HepG2 (cell line): ENCODE results near the gene GAREM2.

Experiments
- ADNP ChIP-seq: sonication (generic); formaldehyde crosslinking; IDR thresholded peaks from 2 replicates; pipeline ENCODE4 v1.4.0; 2020; ENCODE audit warnings: missing genetic modification reagents
- CREB3 ChIP-seq: sonication (generic); formaldehyde crosslinking; IDR thresholded peaks from 2 replicates; pipeline ENCODE4 v1.5.0; 2020; ENCODE audit warnings: missing genetic modification reagents
- CTCF ChIP-seq: sonication (generic); formaldehyde crosslinking; IDR thresholded peaks from 2 replicates; pipeline ENCODE4 v1.5.0; 2020; ENCODE audit warnings: mild to moderate bottlenecking, missing genetic modification reagents, moderate library complexity
- EHMT2 ChIP-seq: fragments of 200-600 bp; sonication (generic); IDR thresholded peaks from 2 replicates; pipeline ENCODE4 v1.7.0; 2017; ENCODE audit warnings: antibody characterized with exemption, low read depth, low read length, borderline replicate concordance
- ETV6 ChIP-seq: sonication (generic); formaldehyde crosslinking; conservative IDR thresholded peaks from 2 replicates; pipeline ENCODE4 v1.4.0; 2020; ENCODE audit warnings: missing genetic modification reagents
- GMEB2 ChIP-seq: IDR thresholded peaks from 2 replicates; pipeline ENCODE4 v1.6.1; 2016; ENCODE audit warnings: missing biosample characterization, missing genetic modification reagents, low read depth
- POLR2A ChIP-seq, 2 experiments: IDR thresholded peaks; 2 replicates each; pipeline ENCODE4 v1.6.1; 2011; ENCODE audit warnings: low read depth in 2 of 2, low read length in 2 of 2, mild to moderate bottlenecking in 1 of 2, moderate library complexity in 1 of 2; ENCODE audit not compliant: insufficient read depth in 1 of 2
- RBAK ChIP-seq: sonication (generic); formaldehyde crosslinking; IDR thresholded peaks from 2 replicates; pipeline ENCODE4 v1.5.1; 2020; ENCODE audit warnings: mild to moderate bottlenecking, missing genetic modification reagents
- RXRA ChIP-seq: sonication (generic); formaldehyde crosslinking; IDR thresholded peaks from 2 replicates; pipeline ENCODE4 v1.5.1; 2020; ENCODE audit warnings: missing genetic modification reagents
- TCF7 ChIP-seq: sonication (generic); IDR thresholded peaks from 2 replicates; pipeline ENCODE4 v1.6.1; 2016; ENCODE audit warnings: antibody characterized with exemption, low read depth
- YEATS4 ChIP-seq: sonication (generic); formaldehyde crosslinking; IDR thresholded peaks from 2 replicates; pipeline ENCODE4 v1.4.0; 2020; ENCODE audit warnings: missing genetic modification reagents, borderline replicate concordance
- ZBTB10 ChIP-seq: sonication (generic); formaldehyde crosslinking; IDR thresholded peaks from 2 replicates; pipeline ENCODE4 v1.4.0; 2020; ENCODE audit warnings: missing genetic modification reagents, borderline replicate concordance

GRCh38 chr2:26195040-26195984, 22.4 kb downstream of the GAREM2 start:
- no peak for TF ChIP-seq ZBTB10
- TF ChIP-seq TCF7: no peak
- no peak for TF ChIP-seq EHMT2
- TF ChIP-seq GMEB2 (CRISPR knock-in tag): no peak
- TF ChIP-seq ADNP (CRISPR knock-in tag): no peak
- TF ChIP-seq CREB3 (CRISPR knock-in tag): no peak
- TF ChIP-seq POLR2A (IDR thresholded peaks at IDR 0.05; ENCODE audit: insufficient read depth in 1 of 2, low read depth in 2 of 2, low read length in 2 of 2): no peak
- TF ChIP-seq CTCF (CRISPR knock-in tag): no peak
- TF ChIP-seq RXRA (CRISPR knock-in tag): no peak
- TF ChIP-seq YEATS4 (CRISPR knock-in tag): no peak
- TF ChIP-seq ETV6 (CRISPR knock-in tag): no peak
- no peak for TF ChIP-seq RBAK (CRISPR knock-in tag)
